Prostate gland (tissue), 2 donors: ENCODE measurements around the gene ARHGAP27.

Source experiments
- CTCF ChIP-seq, 4 experiments: fragments of 200-600 bp in 2 of 4; fragments of 450-650 bp in 2 of 4; sonication (generic) in 2 of 4; IDR thresholded peaks; 1 replicate in 3 of 4; 2 replicates in 1 of 4; pipeline ENCODE4 v1.5.1; 2016 to 2019; ENCODE audit warnings: antibody characterized with exemption in 4 of 4, mild to moderate bottlenecking in 2 of 4, moderate library complexity in 2 of 4
- POLR2A ChIP-seq: fragments of 450-650 bp; IDR thresholded peaks from one replicate; pipeline ENCODE4 v1.6.1; 2016; ENCODE audit warnings: antibody characterized with exemption, mild to moderate bottlenecking

GRCh38 chr17:45355087-45355486 lies 77.6 kb downstream of the ARHGAP27 start:
- TF ChIP-seq CTCF (IDR thresholded peaks at IDR 0.05), result no peak
- TF ChIP-seq POLR2A, result no peak
